Pancreas (tissue), 10 donors: ENCODE measurements around the gene KCNH1. TPM values are rescaled to one million over a fixed set of nuclear protein-coding genes. Genes with fewer than 3 reads are reported as not detected.

Experiments
- ATAC-seq, 4 donors: fragments of 200-7000 bp; cut with Tn5 transposase; one replicate each; pipeline versions ENCODE4 v1.8.0 to v1.9.1; 2020; ENCODE audit warnings: mild to moderate bottlenecking in 4 of 4, moderate library complexity in 4 of 4
- DNase-seq, 6 donors: peaks; one replicate each; pipeline ENCODE4 v3.0.0-alpha.2; 2020
- FAIRE-seq: peaks from 2 replicates; lab custom pipeline; 2012; peaks lifted over from hg19 to GRCh38; lab: Jason Lieb, UNC
- H3K27ac ChIP-seq, 4 donors: fragments of 200-600 bp; sonication (generic); 1 replicate in 3 of 4; 2 replicates in 1 of 4; pipeline versions ENCODE4 v1.5.0 to v1.8.0; 2020
- H3K27me3 ChIP-seq, 4 donors: fragments of 200-600 bp; one replicate each; pipeline ENCODE4 v1.8.0; 2021
- H3K36me3 ChIP-seq, 3 donors: fragments of 200-600 bp; sonication (generic) in 1 of 3; one replicate each; pipeline versions ENCODE4 v1.5.0 to v1.8.0; 2020 to 2021
- H3K4me1 ChIP-seq, 3 donors: fragments of 200-600 bp; one replicate each; pipeline ENCODE4 v1.8.0; 2021
- H3K4me3 ChIP-seq, 4 donors: fragments of 200-600 bp; sonication (generic) in 2 of 4; one replicate each; pipeline versions ENCODE4 v1.5.0 to v1.8.0; 2020 to 2021
- H3K9me3 ChIP-seq, 4 donors: fragments of 200-600 bp; one replicate each; pipeline ENCODE4 v1.8.0; 2021
- WGBS, 2 donors: extraction: QIAGEN DNeasy Blood & Tissue Kit; methylation state at CpG; one replicate each; pipeline ENCODE4 v1.1.7; 2013; 5-methylcytosine and 5-hydroxymethylcytosine counted together
- intact Hi-C, 3 donors: fragments of 100-400 bp; cut with DNase I; formaldehyde crosslinking; loops; one replicate each; pipeline versions ENCODE4 v1.11.1 to v1.14.2; 2022
- polyA plus RNA-seq, 2 donors: library from polyadenylated mRNA; stranded (reverse); fragments of 200-250 nt; gene quantifications; one replicate each; pipeline ENCODE4 v1.2.3, GENCODE V29; 2013
- total RNA-seq, 6 donors: library from RNA; stranded (reverse); fragmentation: NEBNext Ultra II Directional in 4 of 6; extraction: Animal tissue kit (Norgen Biotek cat#: 25700) in 4 of 6; gene quantifications; one replicate each; pipeline versions ENCODE4 v1.2.1 to v1.2.4, GENCODE V29; 2021 to 2023
- TF ChIP-seq, protein P1 (sequence below), 4 donors: fragments of 200-600 bp; sonication (generic) in 3 of 4; IDR thresholded peaks; one replicate each; pipeline versions ENCODE4 v1.5.0 to v1.8.0; 2021; ENCODE audit warnings: antibody characterized with exemption in 4 of 4
- donor health status: healthy with polysubstance abuse.
- donor health status: DM: no; HTN: no; CAD: no; lungs with moderate emphysema.
- donor health status: DM: no; HTN: no; CAD: no.
- donor health status: control.
- donor health status: control.
- donor health status: Bipolar disorder and iron deficiency.
- donor health status: DM: yes; HTN: yes; CAD: no.
- donor health status: DM: no; HTN: no; CAD: no.
- donor health status: DM: no; HTN: no; CAD: no.
- donor health status: DM: yes; HTN: yes; CAD: no.

KCNH1 gene
- total and polyA plus RNA-seq, 8 donors: 0.24 to 0.61 (median 0.36) TPM

DNA sequence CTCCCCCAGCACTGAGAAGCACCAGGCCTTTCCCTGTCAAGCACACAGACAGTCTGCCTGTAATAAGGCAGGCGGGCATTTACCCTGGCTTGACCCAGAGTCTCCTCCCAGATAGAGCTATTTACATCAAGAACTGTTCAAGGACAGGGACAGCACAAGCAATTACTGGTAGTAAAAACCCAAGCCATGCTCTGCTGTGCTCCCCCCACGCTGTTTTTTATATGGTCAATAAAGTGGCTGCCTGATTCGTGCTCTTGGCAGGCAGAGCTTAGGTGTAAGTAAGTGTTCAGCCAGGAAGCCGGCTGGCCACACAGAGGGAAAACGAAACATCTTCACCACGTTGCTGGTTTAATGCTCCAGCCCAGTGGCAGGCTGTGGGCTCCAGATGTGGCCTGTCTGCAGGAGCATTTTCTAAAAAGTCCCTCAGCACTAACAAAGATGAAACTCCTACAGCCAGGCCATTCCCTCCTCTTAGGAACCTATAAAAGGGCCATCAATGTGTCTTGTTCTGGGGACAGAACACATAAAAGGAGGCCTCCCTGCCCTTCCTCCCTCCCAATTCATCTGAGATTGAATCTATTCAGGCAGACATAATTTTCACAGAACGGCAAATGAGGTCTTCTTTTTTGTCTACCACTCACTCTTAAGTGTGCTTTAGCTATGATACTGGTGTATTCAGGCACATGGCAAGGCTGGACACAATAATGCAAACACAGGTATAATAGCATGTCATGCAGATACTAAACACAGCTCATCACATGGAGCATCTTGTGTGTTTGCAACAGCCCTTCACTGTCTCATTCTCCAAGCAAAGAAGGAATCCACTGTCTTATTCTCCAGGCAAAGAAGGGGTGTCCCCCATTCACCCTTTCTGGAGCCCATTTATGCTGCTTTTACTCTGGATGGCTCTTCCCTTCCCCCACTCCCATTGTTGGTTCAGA is 426.4 kb downstream of the KCNH1 start:
- no peak for FAIRE-seq
- no peak for ATAC-seq
- H3K9me3 ChIP-seq: no peaks in the 10 kb centered on the region
- intact Hi-C loops: no loop called here
- 61 to 62% methylated on average over 7 of the region's 7 CpGs for WGBS, 2 donors
- no peaks in the 10 kb centered on the region for H3K36me3 ChIP-seq
- TF ChIP-seq, protein P1, sequence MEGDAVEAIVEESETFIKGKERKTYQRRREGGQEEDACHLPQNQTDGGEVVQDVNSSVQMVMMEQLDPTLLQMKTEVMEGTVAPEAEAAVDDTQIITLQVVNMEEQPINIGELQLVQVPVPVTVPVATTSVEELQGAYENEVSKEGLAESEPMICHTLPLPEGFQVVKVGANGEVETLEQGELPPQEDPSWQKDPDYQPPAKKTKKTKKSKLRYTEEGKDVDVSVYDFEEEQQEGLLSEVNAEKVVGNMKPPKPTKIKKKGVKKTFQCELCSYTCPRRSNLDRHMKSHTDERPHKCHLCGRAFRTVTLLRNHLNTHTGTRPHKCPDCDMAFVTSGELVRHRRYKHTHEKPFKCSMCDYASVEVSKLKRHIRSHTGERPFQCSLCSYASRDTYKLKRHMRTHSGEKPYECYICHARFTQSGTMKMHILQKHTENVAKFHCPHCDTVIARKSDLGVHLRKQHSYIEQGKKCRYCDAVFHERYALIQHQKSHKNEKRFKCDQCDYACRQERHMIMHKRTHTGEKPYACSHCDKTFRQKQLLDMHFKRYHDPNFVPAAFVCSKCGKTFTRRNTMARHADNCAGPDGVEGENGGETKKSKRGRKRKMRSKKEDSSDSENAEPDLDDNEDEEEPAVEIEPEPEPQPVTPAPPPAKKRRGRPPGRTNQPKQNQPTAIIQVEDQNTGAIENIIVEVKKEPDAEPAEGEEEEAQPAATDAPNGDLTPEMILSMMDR (IDR thresholded peaks at IDR 0.05): no peak
- no peaks in the 10 kb centered on the region for H3K4me1 ChIP-seq
- no peaks in the 10 kb centered on the region for H3K27me3 ChIP-seq
- no peak overlapping the region for H3K4me3 ChIP-seq
- no peak overlapping the region for H3K27ac ChIP-seq
- no peak for DNase-seq

- Histone ChIP-seq H3K36me3 (no peaks in the 10 kb centered on the region), H3K27ac (no peak overlapping the region), H3K4me3 (no peak overlapping the region), H3K27me3 (no peaks in the 10 kb centered on the region), H3K9me3 (no peaks in the 10 kb centered on the region), H3K4me1 (no peaks in the 10 kb centered on the region)
- no peak for FAIRE-seq
- 73 to 84% methylated on average over 3 of the region's 3 CpGs for WGBS, 2 donors
- DNase-seq: no peak
- intact Hi-C loops: no loop called here
- TF ChIP-seq, protein P1 (IDR thresholded peaks at IDR 0.05): no peak
- ATAC-seq: no peak
These were observed 427.7 kb downstream of the KCNH1 start for GRCh38 chr1:210706246-210706645.

GRCh38 chr1:210705086-210705485 is 428.9 kb downstream of the KCNH1 start:
- Histone ChIP-seq H3K9me3 (no peaks in the 10 kb centered on the region), H3K27ac (no peak overlapping the region), H3K4me1 (no peaks in the 10 kb centered on the region), H3K36me3 (no peaks in the 10 kb centered on the region), H3K4me3 (no peak overlapping the region), H3K27me3 (no peaks in the 10 kb centered on the region)
- ATAC-seq (no peak), DNase-seq (no peak), FAIRE-seq (no peak)
- TF ChIP-seq, protein P1 (IDR thresholded peaks at IDR 0.05): no peak
- WGBS, 2 donors: 82 to 84% methylated on average over 3 of the region's 3 CpGs
- intact Hi-C loops: no loop called here

DNA sequence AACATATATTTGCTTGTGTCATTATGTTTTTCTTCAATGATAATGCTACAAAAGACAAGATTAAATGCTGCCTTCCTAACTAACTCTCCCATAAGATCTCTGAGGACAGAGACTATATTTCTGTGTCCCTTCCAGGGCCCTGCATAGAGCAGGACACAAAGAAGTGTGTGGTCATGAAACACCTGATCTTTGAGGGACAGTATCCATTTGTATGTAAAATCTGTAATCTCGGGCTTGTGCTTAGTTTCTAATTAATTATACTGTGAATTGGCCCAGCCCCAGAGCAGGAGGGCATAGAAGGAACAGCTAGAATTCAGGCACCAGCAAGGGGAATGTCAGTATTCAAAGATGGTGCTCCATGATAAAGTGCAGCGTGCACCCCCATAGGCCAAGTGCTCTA is 430.4 kb downstream of the KCNH1 start:
- Histone ChIP-seq H3K9me3 (no peaks in the 10 kb centered on the region), H3K27me3 (no peaks in the 10 kb centered on the region), H3K36me3 (no peaks in the 10 kb centered on the region), H3K4me3 (no peak overlapping the region), H3K4me1 (no peaks in the 10 kb centered on the region), H3K27ac (no peak overlapping the region)
- FAIRE-seq: no peak
- WGBS, 2 donors: 67 to 71% methylated on average over 2 of the region's 2 CpGs
- ATAC-seq: no peak
- no peak for DNase-seq
- intact Hi-C loops: no loop called here
- TF ChIP-seq, protein P1 (IDR thresholded peaks at IDR 0.05): no peak

GRCh38 chr1:210702506-210702905 is 431.4 kb downstream of the KCNH1 start:
- no peak for ATAC-seq
- H3K36me3 ChIP-seq: no peaks in the 10 kb centered on the region
- no peaks in the 10 kb centered on the region for H3K27me3 ChIP-seq
- H3K4me3 ChIP-seq: no peak overlapping the region
- no peak for FAIRE-seq
- intact Hi-C loops: no loop called here
- H3K9me3 ChIP-seq: no peaks in the 10 kb centered on the region
- DNase-seq: no peak
- TF ChIP-seq, protein P1 (IDR thresholded peaks at IDR 0.05): no peak
- no peak overlapping the region for H3K27ac ChIP-seq
- H3K4me1 ChIP-seq: no peaks in the 10 kb centered on the region
- WGBS, 2 donors: 93 to 97% methylated on average over 2 of the region's 2 CpGs
